Epithelial cell of proximal tubule (primary cell): ENCODE data around the gene AGPAT4. TPM values are rescaled to one million over a fixed set of nuclear protein-coding genes. Genes with fewer than 3 reads are reported as not detected.

Source experiments
- DNase-seq: peaks from one replicate; pipeline ENCODE4 v3.0.0-alpha.2; 2011; ENCODE audit warnings: low read depth
- H3K4me3 ChIP-seq: 2 replicates; pipeline ENCODE4 v1.5.1; 2011; ENCODE audit warnings: low read depth, mild to moderate bottlenecking, low read length
- total RNA-seq: library from RNA; depleted of rRNA; stranded (reverse); fragments of >200 nt; gene quantifications from 2 replicates; pipeline ENCODE4 v1.2.3, GENCODE V29; 2015
- TF ChIP-seq, protein P1 (sequence below): conservative IDR thresholded peaks from 2 replicates; pipeline ENCODE4 v1.5.1; 2012; ENCODE audit warnings: low read depth, mild to moderate bottlenecking, low read length

The AGPAT4 gene
- total RNA-seq, 1 donor from 2014 or later, result 12.2 TPM

GRCh38 chr6:161214722-161215121, 59.1 kb downstream of the AGPAT4 start:
- TF ChIP-seq, protein P1, sequence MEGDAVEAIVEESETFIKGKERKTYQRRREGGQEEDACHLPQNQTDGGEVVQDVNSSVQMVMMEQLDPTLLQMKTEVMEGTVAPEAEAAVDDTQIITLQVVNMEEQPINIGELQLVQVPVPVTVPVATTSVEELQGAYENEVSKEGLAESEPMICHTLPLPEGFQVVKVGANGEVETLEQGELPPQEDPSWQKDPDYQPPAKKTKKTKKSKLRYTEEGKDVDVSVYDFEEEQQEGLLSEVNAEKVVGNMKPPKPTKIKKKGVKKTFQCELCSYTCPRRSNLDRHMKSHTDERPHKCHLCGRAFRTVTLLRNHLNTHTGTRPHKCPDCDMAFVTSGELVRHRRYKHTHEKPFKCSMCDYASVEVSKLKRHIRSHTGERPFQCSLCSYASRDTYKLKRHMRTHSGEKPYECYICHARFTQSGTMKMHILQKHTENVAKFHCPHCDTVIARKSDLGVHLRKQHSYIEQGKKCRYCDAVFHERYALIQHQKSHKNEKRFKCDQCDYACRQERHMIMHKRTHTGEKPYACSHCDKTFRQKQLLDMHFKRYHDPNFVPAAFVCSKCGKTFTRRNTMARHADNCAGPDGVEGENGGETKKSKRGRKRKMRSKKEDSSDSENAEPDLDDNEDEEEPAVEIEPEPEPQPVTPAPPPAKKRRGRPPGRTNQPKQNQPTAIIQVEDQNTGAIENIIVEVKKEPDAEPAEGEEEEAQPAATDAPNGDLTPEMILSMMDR, result no peak
- H3K4me3 ChIP-seq, result no peak overlapping the region
- DNase-seq, result no peak

GRCh38 chr6:161212902-161213301, 61.0 kb downstream of the AGPAT4 start:
- DNase-seq, result no peak
- no peak overlapping the region for H3K4me3 ChIP-seq
- TF ChIP-seq, protein P1, result no peak

- no peak for DNase-seq
- H3K4me3 ChIP-seq, result no peak overlapping the region
- TF ChIP-seq, protein P1, result no peak
Observed at GRCh38 chr6:161211380-161212035, 62.4 kb downstream of the AGPAT4 start.

DNA sequence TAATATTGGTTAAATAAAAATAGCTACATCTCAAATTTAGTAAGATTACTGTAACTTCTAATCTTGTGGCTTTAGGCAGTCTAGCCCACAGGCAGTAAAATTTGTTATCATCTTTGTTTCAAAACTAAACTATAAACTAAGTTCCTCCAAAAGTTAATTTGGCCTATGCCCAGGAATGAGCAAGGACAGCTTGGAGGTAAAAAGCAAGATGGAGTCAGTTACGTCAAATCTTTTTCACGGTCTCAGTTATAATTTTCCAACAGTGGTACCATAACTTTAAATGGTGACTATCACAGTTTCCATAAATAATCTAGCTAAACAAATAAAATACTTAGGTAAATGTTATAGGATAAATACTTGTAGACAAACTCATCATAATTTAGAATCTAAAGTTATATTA, 63.0 kb downstream of the AGPAT4 start:
- no peak overlapping the region for H3K4me3 ChIP-seq
- TF ChIP-seq, protein P1, result no peak
- no peak for DNase-seq

- no peak for DNase-seq
- H3K4me3 ChIP-seq, result no peak overlapping the region
- TF ChIP-seq, protein P1, result no peak
Observed at GRCh38 chr6:161207200-161207599, 66.7 kb downstream of the AGPAT4 start.

GRCh38 chr6:161204866-161205557, 68.8 kb downstream of the AGPAT4 start:
- no peak overlapping the region for H3K4me3 ChIP-seq
- TF ChIP-seq, protein P1, result no peak
- DNase-seq, result no peak
